Nucleus accumbens (tissue), 56 donors: Measurements from ENCODE around the gene CYTL1.
"Not testable (repeated sequence)": the region's sequence is repeated elsewhere in the genome, so short reads cannot be mapped to it uniquely, and the experiment has no call there.

Source experiments
- DNase-seq, 56 donors: peaks; one replicate each; lab custom pipeline; 2025; lab: John Stamatoyannopoulos, UW

Gene CYTL1

GRCh38 chr4:5019274-5019673, at the start of gene CYTL1:
Gene CYTL1, minus strand, starts transcription at chr4:5019458. Its CDS starts 13 bp downstream, at chr4:5019445.
- no peak for DNase-seq

- no peak for DNase-seq
These were observed 48.6 kb upstream of the CYTL1 start for GRCh38 chr4:5067908-5068307.

- not testable (repeated sequence) for DNase-seq
These were observed 47.7 kb upstream of the CYTL1 start for GRCh38 chr4:5066968-5067367.

GRCh38 chr4:5066101-5066500, 46.8 kb upstream of the CYTL1 start:
- DNase-seq = no peak

- DNase-seq = no peak
These were observed 36.2 kb upstream of the CYTL1 start for GRCh38 chr4:5055411-5055810.

GRCh38 chr4:5054532-5054931, 35.3 kb upstream of the CYTL1 start:
- no peak for DNase-seq

GRCh38 chr4:5052726-5053425, 33.6 kb upstream of the CYTL1 start:
- no peak for DNase-seq

GRCh38 chr4:5052204-5052702, 33.0 kb upstream of the CYTL1 start:
- DNase-seq = no peak

- DNase-seq = peak in 15 of 56 donors; percentile 5 to 60 (median 23)
These were observed 32.3 kb upstream of the CYTL1 start, which contains the start of gene STK32B for GRCh38 chr4:5051278-5052203. Gene STK32B, plus strand, starts transcription at chr4:5051480.

GRCh38 chr4:5050520-5051277, 31.4 kb upstream of the CYTL1 start:
- DNase-seq = peak in 46 of 56 donors; percentile 18 to 82 (median 44)

GRCh38 chr4:5048721-5049120, 29.5 kb upstream of the CYTL1 start:
- DNase-seq = no peak

GRCh38 chr4:5045097-5045496, 25.8 kb upstream of the CYTL1 start:
- DNase-seq = peak in 10 of 56 donors; percentile 2 to 38 (median 17)

- no peak for DNase-seq
These were observed 25.1 kb upstream of the CYTL1 start for GRCh38 chr4:5044341-5044740.

- DNase-seq = no peak
These were observed 24.3 kb upstream of the CYTL1 start for GRCh38 chr4:5043579-5043978.

GRCh38 chr4:5041699-5042098, 22.4 kb upstream of the CYTL1 start:
- no peak for DNase-seq

GRCh38 chr4:5040856-5041620, 21.8 kb upstream of the CYTL1 start:
- no peak for DNase-seq

GRCh38 chr4:5039800-5040199, 20.5 kb upstream of the CYTL1 start:
- DNase-seq = no peak

GRCh38 chr4:5037553-5038551, 18.6 kb upstream of the CYTL1 start:
- DNase-seq = no peak

- no peak for DNase-seq
These were observed 17.0 kb upstream of the CYTL1 start for GRCh38 chr4:5036239-5036638.
